Activated CD4-positive, alpha-beta T cell treated with anti-CD3 and anti-CD28 coated beads, Interleukin-2, amount 50 U/mL, for 1 hour (primary cell): Measurements from ENCODE around the gene GPRC5B.

ENCODE experiments used
- DNase-seq: peaks from one replicate; pipeline ENCODE4 v3.0.0-alpha.2; 2020

The GPRC5B gene, protein sequence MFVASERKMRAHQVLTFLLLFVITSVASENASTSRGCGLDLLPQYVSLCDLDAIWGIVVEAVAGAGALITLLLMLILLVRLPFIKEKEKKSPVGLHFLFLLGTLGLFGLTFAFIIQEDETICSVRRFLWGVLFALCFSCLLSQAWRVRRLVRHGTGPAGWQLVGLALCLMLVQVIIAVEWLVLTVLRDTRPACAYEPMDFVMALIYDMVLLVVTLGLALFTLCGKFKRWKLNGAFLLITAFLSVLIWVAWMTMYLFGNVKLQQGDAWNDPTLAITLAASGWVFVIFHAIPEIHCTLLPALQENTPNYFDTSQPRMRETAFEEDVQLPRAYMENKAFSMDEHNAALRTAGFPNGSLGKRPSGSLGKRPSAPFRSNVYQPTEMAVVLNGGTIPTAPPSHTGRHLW

DNA sequence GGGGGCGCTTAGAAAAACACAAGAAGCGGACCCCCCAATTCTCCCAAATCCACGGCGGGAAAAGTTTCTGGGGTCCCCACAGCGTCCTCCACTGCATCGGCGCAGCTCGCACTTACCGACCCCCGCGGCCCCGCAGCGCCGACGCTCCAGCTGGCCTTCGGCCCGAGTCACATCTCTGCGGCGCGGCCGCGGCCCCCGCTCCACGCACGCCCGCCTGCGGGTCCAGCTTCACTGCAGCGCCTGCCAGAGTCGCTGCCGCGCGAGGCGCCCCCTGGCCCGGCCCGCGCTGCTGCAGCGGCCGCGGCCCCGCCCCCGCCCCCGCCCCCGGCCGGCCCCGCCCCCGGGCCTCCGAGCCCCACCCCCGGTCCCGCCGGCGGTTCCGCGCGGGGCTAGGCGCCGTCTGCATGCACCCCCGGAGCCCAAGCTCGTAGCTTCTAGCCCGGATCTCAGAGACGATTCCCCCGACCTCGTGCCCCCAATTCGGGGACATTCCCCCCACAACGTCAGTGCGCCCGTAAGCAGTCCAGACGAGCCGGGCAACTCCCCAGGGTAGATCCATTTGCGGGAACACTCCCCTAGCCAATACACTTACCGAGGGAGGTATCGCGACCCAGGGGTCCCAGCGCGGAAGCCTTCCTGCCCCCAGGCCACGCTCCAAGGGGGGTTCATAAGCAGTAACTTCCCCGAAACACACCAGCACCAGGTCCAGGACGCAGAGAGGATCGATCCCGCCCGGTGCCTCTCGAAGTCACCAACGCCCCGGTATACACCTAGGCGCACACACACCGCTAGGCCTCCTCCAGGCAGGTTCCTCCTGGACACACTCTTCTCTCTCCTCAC lies at the start of gene GPRC5B:
Gene GPRC5B, minus strand, starts transcription at position 238 of the 840 bp plus-strand sequence. CDS start 12,003 bp downstream, outside the sequence.
- DNase-seq = peak; percentile 43

- no peak for DNase-seq
These were observed 49.1 kb upstream of the GPRC5B start for GRCh38 chr16:19933740-19934139.

DNA sequence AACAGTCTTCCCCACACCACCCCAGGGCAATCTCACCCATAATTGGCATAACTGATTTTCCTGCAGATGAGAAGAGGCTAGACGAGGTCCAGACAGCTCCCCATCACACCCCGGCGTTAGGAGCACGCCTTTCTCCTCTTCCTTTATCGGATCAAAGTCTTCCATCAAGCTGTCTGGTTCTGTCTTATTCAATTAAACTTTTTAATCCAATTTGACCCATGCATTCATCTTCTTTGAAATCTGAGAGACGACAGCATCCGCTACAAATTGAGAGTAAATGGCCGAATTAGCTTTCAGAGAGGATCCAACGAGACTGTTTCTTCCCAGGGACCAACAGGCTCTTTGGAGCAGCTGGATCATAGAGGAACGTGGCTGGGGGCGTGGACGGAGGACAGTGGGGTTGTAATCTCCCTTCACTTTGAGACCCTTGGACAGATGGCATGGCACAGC lies 44.4 kb upstream of the GPRC5B start:
- DNase-seq = no peak

DNA sequence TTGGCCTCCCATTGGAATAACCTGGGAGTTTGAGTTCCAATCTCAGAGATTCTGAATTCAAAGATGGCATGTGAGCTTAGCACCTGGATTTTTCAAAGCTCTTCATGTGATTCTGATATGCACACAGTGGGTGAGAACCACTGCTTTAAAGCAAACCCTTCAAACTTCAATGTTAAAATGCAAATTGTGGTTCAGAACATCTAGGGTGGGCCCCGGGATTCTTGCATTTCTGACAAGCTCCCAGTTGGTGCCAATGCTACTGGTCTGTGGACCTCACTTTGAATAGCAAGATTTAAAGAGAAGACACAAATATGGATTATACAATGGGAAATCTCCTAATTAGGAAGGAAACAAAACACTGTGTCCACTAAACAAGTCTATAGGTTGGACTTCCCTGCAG lies 43.8 kb upstream of the GPRC5B start:
- DNase-seq = no peak

DNA sequence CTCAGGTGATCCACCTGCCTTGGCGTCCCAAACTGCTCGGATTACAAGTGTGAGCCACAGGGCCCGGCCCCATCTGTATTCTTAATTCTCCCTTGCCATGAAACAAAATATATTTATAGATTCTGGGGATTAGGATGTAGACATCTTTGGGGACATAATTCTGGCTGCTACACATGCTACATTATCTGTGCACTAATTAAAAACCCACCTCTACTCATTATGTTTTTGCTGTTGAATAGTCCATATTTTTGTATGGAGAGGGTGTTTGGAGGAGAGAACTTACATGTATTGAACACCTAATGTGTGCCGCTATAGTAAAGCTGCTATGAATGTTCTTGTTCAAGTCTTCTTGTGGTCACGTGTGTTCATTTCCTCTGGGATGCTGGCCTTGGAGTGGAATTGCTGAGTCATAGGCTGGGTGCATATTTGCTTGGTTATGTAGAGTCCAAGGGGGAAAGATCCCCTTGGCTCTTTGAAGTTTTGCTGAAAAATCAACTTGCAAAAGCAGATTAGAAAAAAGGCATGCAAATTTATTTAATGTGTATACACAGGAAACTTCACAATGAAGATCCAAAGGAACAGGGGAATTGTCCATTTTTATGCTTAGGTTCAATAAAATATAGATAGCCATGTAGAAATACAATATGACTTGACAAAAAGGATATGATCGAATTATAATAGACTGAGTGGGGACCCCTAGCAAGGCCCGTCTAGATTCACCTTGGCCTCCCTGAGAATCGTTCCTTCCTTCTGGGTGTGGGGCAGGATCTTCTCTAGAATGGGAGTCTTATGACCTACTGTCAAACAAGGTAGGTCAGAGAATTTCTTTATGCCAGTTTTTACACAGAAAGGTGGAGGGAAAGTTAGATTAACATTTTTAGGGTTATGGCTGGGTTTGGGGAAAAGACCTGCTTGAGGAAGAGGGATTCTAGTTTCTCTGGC lies 42.1 kb upstream of the GPRC5B start:
- no peak for DNase-seq

- DNase-seq = no peak
These were observed 38.7 kb upstream of the GPRC5B start for GRCh38 chr16:19923396-19923795.

DNA sequence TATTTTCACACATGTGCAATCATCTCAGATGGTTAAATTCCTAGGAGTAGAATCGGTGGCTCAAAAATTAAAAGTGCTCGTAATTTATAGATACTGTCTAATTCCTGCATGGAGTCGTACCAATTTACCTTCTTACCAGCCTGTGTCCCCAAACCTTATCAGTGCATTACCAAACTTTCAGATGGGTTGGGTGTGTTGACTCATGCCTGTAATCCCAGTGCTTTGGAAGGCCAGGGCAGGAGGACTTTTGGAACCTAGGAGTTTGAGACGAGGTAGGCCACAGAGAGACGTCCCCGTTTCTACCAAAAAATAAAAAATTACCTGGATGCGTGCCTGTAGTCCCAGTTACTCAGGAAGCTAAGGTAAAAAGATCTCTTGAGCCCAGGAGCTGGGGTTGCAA lies 34.5 kb upstream of the GPRC5B start:
- no peak for DNase-seq

DNA sequence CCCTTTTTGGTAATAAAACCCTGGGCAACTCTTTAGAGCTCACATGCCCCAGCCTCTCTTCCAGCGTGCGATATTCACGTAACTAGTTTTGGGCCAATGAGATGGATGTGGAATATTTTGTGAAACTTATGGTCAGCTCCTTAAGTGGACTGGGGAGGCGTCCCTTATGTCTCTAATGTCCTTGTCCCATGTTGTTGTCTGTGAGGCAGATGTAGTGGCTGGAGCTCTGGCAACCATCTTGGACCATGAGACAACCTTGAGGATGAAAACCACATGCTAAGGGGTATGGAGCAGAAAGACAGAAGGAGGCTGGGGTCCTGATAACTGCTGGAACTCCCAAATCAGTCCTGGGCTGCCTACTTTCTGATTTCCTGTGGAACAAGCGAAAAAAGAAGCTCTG lies 31.4 kb upstream of the GPRC5B start:
- no peak for DNase-seq

DNA sequence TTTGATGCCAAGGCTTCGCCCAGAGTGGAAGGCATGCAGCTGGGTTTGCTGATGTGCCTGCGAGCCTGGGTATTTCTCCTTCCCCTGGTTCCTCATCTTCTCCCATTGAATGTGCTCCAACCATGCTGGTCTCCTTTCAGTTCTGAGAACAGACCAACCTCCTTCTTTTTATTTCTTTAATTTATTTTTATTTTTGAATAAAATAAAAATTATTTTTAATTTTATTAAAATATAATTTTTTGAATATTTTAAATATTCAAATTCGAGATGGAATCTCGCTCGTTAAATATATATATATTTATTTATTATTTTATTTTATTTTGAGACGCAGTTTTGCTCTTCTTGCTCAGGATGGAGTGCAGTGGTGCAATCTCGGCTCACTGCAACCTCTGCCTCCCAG lies 30.2 kb upstream of the GPRC5B start:
- no peak for DNase-seq

- no peak for DNase-seq
These were observed 28.6 kb upstream of the GPRC5B start for GRCh38 chr16:19913340-19913645.

- DNase-seq = no peak
These were observed 28.0 kb upstream of the GPRC5B start for GRCh38 chr16:19912455-19913339.

GRCh38 chr16:19911747-19912454 lies 27.3 kb upstream of the GPRC5B start:
- no peak for DNase-seq

- DNase-seq = no peak
These were observed 26.6 kb upstream of the GPRC5B start for GRCh38 chr16:19911204-19911603.

GRCh38 chr16:19909750-19910322 lies 25.2 kb upstream of the GPRC5B start:
- DNase-seq = no peak

GRCh38 chr16:19908921-19909320 lies 24.3 kb upstream of the GPRC5B start:
- no peak for DNase-seq

DNA sequence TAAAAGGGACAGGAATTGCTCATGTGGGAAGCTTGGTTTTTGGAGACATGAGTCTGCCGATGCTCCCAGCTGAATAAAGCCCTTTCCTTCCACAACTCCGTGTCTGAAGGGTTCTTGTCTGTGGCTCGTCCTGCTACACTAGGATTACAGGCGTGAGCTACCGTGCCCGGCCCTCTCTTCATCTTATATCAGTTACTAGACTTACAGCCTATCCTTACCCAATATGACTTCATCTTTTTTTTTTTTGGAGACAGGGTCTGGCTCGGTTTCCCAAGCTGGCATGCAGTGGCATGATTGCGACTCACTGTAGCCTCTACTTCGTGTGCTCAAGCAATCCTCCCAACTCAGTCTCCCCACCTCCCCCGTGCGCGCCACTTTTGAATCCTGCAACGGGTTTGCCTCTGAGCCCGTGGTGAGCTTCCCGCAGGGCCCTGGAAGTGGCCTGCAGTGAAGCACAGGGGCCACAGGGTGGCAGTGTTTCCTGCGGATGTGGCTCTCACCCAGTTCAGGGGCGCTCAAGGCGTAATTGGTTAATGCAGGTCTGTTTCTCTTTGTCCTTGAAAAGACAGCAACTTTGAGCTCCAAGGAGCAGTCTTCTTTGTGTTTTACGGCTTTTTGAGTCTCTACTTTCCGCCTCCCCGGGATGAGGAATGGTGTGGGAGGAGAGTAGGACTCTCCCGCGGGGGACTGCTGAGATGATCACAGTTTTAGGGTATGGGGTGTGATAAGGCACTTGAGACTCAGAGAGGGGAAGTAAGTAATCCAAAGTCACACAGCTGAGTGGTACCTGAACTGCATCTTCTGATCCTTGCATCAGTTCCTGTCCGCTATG lies 22.7 kb upstream of the GPRC5B start:
- peak; percentile 62 for DNase-seq

DNA sequence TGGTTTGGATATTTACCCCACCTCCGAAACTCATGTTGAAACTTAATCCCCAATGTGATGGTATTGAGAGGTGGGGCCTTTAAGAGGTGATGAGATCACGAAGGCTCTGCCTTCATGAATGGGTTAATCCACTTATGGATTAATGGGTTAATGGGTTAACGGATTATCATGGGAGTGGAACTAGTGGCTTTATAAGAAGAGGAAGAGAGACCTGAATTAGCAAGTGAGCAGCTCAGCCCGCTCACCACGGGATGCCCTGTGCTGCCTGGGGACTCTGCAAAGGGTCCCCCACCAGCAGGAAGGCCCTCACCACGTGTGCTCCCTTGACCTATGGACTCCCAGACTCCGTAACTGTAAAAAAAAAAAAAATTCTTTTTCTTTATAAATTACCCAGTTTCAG lies 16.5 kb upstream of the GPRC5B start:
- no peak for DNase-seq

- DNase-seq = no peak
These were observed 14.9 kb upstream of the GPRC5B start for GRCh38 chr16:19899605-19899955.

DNA sequence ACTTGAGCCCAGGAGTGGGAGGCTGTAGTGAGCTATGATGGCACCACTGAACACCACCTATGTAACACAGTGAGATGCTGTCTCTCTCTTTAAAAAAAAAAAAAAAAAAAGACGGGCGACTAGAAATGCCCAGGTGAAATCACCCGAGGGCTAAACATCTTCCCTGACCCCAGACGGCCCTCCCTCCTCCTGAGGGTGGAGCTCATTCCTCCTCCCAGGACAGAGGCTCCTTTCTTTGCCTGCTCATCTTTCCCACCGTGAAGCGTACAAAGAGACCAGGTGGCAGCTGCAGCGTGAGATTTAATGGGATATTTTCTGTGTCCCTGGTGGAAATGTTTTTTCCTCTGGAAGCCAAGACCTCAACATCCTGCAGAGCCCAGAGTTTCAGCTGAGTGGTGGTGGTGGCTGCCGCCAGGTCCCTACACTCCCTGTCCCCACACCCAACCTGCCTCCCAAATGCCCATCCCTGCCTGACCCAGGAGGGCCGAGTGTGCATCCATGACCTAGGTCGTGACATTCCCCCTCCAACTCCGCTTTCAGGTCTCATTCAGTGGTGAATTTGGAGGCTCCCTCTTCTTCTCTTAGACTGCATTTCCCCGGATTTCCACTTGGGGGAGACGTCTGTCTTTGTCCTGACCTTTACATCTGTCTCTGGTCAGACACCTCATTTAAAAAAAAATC lies 14.4 kb upstream of the GPRC5B start:
- peak; percentile 37 for DNase-seq
